GM21367 (cell line): Measurements from ENCODE around the gene NKAIN2.

ENCODE experiments used
- ATAC-seq: cut with Tn5 transposase; IDR thresholded peaks from one replicate; pipeline ENCODE4 v1.9.1; 2021; ENCODE audit not compliant: unreplicated experiment

The NKAIN2 gene

GRCh38 chr6:124795643-124796463 lies 992.2 kb downstream of the NKAIN2 start:
- ATAC-seq: no peak

GRCh38 chr6:124796464-124796970 lies 992.9 kb downstream of the NKAIN2 start:
- no peak for ATAC-seq

GRCh38 chr6:124797224-124797623 lies 993.6 kb downstream of the NKAIN2 start:
- no peak for ATAC-seq

GRCh38 chr6:124798942-124799496 lies 995.4 kb downstream of the NKAIN2 start:
- ATAC-seq: no peak

GRCh38 chr6:124799638-124800037 lies 996.0 kb downstream of the NKAIN2 start:
- no peak for ATAC-seq

- ATAC-seq: no peak
These were observed 996.6 kb downstream of the NKAIN2 start for GRCh38 chr6:124800222-124800621.

GRCh38 chr6:124812067-124812466 lies 1008.4 kb downstream of the NKAIN2 start:
- ATAC-seq: no peak

GRCh38 chr6:124819346-124819745 lies 1015.7 kb downstream of the NKAIN2 start:
- no peak for ATAC-seq

GRCh38 chr6:124822204-124822613 lies 1018.5 kb downstream of the NKAIN2 start:
- ATAC-seq: no peak

- ATAC-seq: no peak
These were observed 1019.1 kb downstream of the NKAIN2 start for GRCh38 chr6:124822721-124823120.

GRCh38 chr6:124823240-124824111 lies 1019.8 kb downstream of the NKAIN2 start:
- ATAC-seq: no peak

GRCh38 chr6:124825564-124825963 lies 1021.9 kb downstream of the NKAIN2 start:
- no peak for ATAC-seq

- ATAC-seq: no peak
These were observed 1026.2 kb downstream of the NKAIN2 start for GRCh38 chr6:124829822-124830221.

- no peak for ATAC-seq
These were observed 1026.8 kb downstream of the NKAIN2 start for GRCh38 chr6:124830506-124830905.

- ATAC-seq: no peak
These were observed 1050.8 kb downstream of the NKAIN2 start for GRCh38 chr6:124854338-124854922.

- no peak for ATAC-seq
These were observed 1054.1 kb downstream of the NKAIN2 start for GRCh38 chr6:124857746-124858145.

- ATAC-seq: no peak
These were observed 1054.9 kb downstream of the NKAIN2 start for GRCh38 chr6:124858564-124858963.

- ATAC-seq: no peak
These were observed 1055.7 kb downstream of the NKAIN2 start for GRCh38 chr6:124859366-124859765.

GRCh38 chr6:124866040-124866439 lies 1062.4 kb downstream of the NKAIN2 start:
- ATAC-seq: no peak

GRCh38 chr6:124867121-124867520 lies 1063.5 kb downstream of the NKAIN2 start:
- ATAC-seq: no peak

GRCh38 chr6:124868481-124868880 lies 1064.8 kb downstream of the NKAIN2 start:
- no peak for ATAC-seq
